Hematopoietic multipotent progenitor cell treated with erythropoietin and hydrocortisone succinate and interleukin-3 and kit ligand, for 15 days (in vitro differentiated cells): ENCODE results near the gene DAB1.
"Not testable (repeated sequence)": the region's sequence is repeated elsewhere in the genome, so short reads cannot be mapped to it uniquely, and the experiment has no call there.

ENCODE experiments used
- DNase-seq: peaks from one replicate; pipeline ENCODE4 v3.0.0-alpha.2; 2015; ENCODE audit warnings: low spot score

Gene DAB1

GRCh38 chr1:57118948-57119603 lies 304.8 kb downstream of the DAB1 start:
- no peak for DNase-seq

- no peak for DNase-seq
Measured at GRCh38 chr1:57117753-57118152, 306.1 kb downstream of the DAB1 start.

DNA sequence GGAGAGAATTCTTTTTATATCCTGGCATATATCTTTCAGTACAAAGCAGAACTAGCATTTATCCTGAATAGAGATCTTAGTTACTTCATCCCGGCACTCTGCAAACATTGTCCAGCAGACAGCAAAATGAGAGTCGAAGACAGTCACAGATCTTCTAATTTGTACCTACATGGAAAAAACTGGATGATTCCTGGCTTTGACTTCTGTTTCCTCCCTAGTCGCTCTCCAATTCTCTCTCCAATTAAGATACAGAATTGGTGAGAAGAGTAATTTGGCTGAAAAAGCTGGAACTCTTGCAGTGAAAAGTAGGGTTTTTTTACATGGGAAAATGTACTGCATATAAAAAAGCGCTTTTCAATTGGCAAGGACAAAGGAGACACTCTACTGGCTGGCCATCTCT lies 307.0 kb downstream of the DAB1 start:
- no peak for DNase-seq

- no peak for DNase-seq
Measured at GRCh38 chr1:57115030-57115614, 308.7 kb downstream of the DAB1 start.

GRCh38 chr1:57112148-57112547 lies 311.7 kb downstream of the DAB1 start:
- no peak for DNase-seq

- DNase-seq = no peak
Measured at GRCh38 chr1:57111175-57111574, 312.7 kb downstream of the DAB1 start.

DNA sequence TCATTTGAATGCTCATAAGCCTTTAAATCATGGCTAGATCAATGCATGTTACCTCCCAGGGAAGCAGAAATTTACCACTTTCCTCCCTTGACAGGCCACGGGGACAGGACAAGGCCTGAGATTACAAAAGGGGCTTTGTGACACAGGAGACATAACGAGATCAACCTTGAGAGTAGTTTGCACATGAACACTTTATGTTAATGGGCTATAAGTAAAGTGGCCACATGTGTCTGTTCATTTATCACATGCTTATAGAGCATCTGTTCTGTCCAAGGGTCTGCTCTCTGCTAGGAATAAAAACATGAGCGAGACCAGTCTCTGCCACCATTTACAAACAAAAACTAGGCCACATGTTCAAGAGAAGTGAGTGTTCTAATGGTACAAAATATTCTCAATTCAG lies 314.0 kb downstream of the DAB1 start:
- no peak for DNase-seq

DNA sequence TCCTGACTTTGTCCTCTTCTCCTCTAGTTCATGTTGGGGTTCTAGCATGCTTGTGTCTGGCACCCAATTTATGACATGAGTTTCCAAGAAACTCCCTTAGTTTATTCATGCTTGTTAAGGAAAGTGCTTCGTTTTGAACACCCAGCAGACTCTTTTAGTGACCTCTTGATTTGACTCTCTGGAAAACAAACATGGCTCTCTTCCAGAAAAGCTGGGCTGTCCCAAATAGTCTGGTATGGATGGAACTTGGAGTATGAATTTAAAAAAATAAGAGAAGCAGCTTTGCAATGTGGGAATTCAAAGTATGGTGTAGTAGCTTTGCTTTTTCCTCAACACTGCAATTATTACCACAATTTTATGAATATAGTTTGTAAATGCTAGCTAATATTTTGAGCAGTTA lies 314.6 kb downstream of the DAB1 start:
- DNase-seq = no peak

DNA sequence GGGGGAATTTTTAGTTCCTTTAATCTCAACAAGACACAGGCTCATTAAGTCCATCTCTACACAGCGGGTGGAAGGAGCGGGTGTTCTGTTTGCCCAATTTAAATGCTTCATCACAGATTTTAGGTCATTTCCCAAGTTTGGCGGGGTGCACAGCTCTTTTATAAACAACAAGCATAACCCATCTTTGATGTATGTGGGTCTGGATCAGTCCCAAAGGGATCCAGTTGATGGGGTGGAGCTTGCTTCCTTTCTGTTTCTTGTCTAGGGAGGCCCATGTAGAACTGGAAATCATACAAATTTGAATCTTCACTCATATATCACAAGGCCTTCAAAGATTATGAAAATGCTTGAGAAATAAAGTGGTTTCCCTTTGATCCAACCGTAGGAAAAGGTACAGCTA lies 317.6 kb downstream of the DAB1 start:
- no peak for DNase-seq

DNA sequence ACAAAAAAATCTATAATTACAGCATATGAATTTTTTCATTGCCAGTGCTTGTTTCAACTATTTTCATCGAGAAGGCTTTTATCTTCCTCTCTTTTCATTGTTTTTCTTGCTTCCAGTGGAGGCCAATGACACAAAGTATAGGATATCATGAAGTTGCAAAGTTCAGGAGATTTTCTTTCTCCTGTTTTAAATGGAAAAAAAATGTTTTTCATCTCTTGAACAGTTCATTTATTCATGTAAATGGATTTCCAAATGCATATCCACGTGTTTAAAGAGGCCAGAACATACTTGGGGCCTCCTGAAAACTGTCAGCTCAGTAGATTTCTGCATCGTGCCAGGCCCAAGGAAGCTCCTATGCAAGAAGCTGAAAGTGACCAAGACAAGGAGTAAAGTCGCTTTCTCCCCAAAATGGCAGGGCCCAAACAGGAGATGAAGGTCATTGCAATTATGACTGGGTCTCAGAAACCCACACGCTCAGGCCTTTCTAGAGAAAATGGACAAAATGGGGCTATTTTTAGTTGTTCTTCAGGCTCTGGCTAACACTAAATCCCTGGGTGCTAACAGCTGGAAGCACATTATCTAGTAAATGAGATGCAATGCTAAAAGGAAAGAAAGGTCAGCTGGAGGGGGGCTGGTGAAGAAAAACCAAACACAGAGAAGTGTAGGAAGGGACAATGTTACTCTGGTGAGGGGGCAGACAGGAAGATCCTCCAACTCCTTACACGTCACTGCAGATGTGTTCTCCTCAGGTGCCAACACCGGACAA lies 321.1 kb downstream of the DAB1 start:
- no peak for DNase-seq

DNA sequence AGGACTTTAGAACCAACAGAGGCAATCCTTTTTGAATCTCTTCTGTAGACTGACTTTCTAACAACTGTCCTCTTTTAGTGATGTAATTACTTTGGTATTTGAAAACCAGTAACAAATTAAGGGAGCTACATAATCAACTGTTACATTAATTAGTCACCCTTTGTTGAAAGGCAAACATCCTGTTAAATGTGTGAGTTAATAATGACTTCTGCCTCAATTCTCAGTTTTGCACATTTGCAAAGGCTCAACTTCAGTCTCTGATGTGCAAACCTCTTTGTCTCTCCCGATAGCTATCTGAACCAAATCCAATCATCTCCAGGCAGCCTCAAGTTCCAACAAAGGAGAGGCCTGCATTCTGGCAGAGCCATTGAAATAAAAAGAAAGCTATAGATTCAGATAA lies 322.7 kb downstream of the DAB1 start:
- no peak for DNase-seq

DNA sequence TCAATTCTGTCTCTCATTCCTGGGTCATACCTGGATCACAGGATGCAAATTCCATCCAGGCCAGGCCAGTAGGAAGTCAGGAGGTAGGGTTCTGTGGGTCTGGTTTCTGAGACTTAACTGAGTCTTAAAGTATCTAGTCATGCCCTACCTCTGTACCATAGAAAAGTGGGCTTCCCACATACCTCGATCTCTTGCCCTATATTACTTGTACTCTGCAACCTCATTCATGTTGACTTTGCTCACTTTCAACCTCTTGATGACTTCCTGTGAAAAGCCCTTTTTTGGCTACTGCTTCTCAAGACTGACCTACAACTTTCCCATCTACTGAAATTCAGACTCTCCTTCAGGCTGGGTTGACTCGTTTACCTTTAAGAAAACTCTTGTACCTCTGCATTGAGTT lies 329.1 kb downstream of the DAB1 start:
- no peak for DNase-seq

DNA sequence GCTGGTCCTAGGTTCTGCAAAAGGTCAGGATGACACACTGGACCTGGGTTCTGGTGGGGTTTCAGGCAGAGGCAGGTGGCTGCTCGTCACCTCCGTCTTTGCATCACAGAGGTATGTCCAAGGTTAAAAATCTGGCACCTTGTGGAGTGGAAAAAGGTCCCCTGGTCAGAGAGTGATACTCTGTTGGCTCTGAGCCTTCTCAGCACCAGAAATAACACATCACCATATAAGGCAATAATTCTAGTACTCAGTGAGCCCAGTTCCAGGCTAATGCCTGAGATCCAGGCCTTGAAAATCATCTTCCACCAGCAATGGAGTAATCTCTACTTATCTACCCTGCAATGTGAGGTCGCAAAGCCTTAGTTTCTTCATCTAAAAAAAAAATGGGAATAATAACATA lies 330.7 kb downstream of the DAB1 start:
- no peak for DNase-seq

DNA sequence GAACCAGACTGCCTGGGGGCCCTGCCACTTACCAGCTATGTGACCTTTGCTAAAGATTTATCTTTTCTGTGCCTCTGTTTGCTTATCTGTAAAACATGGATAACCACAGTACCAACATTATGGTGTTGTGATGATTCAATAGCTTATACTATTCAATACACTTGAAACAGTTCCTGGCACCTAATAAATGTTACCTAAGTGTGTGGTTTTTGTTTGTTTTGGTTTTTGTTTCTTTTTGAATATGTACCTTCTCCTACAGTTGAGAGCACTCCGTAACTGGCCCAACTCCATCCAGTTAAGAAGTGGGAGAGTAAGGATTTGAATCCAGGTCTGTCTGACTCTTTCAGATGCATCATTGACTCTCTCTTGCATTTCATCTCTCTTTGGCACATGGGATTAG lies 332.2 kb downstream of the DAB1 start:
- DNase-seq = no peak

DNA sequence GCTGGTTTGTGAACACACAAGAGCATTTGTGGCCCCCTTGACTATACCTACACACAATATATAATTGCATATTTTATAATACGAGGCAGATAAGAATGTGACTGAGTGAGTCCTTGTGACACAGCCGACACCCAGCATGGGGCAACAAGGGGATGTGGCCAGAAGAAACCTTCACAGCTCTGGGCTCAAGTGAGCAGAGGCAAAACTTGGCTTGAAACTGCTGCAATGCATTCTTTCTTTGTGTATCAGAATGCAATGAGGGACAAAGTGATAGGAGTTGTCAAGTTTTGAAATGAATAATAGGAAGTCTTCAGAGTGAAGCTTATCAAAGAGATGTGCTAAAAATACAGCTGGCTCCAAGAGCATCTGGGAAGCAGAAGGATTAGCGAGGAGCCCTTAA lies 334.0 kb downstream of the DAB1 start:
- DNase-seq = no peak

- no peak for DNase-seq
Measured at GRCh38 chr1:57089221-57089620, 334.6 kb downstream of the DAB1 start.

DNA sequence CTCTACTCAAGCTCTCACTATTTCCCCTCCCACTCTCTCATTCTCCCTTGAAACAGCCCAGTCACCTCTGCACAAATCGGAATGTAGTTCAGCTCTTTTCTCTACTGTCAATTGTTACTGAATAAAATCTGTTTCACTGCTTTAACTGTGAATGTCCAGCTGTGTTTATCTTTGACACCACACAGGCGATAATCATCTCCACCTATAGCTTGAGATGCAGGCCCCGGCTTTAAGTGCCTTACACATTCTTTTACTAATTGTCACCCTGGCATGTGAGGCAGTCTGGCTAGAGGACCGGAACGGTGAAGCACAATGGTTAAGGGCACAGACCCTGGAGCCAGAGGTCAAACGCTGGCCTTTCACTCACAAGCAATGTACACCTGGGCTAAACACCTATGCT lies 335.2 kb downstream of the DAB1 start:
- no peak for DNase-seq

DNA sequence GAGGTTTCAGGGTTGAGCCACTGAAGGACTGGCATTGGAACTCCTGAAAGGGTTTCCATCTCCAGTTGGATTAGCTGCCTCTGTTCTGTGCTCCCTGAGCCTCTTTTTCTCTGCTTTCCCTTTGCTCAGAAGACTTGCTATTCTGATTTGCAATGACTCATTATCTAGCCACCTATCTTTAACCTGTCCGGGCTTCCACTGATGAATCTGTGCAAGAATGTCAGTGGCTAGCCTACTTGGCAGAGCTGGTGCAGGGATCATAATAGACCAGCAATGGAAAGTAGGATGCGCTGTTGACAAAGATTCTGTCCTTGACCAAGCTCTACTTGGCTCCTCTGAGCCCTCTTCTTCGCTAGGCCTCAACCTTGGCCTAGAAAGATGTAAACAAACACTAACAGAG lies 336.2 kb downstream of the DAB1 start:
- not testable (repeated sequence) for DNase-seq

DNA sequence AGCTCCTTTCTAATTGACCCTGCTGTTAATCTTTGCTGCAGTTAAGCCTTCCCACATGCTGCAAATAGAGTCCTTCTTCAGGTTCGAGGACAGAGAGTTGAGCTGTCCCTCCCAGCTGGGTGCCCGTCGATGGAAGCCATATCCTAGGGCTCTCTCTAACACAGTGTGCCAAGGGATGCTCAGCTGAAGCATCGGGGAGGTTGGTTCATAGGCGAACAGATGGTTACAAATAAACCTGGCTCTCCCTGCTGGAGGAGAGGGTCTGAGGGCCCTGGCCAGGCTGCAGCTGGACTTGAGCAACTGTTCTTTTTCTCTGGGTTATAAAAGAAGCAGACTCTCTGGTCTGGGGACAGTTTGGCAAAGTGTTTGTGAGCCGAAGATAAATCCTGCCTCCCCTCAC lies 337.7 kb downstream of the DAB1 start:
- DNase-seq = no peak

GRCh38 chr1:57084701-57085100 lies 339.2 kb downstream of the DAB1 start:
- no peak for DNase-seq

GRCh38 chr1:57082711-57083439 lies 341.0 kb downstream of the DAB1 start:
- DNase-seq = no peak

GRCh38 chr1:57079454-57080157 lies 344.3 kb downstream of the DAB1 start:
- DNase-seq = peak; percentile 7
